HepG2 (cell line): Measurements from ENCODE around the gene RARS2. TPM values are rescaled to one million over a fixed set of nuclear protein-coding genes. Genes with fewer than 3 reads are reported as not detected.

Experiments
- FOXK1 ChIP-seq: sonication (generic); formaldehyde crosslinking; IDR thresholded peaks from 2 replicates; pipeline ENCODE4 v1.4.0; 2020; ENCODE audit warnings: low read depth, missing genetic modification reagents, borderline replicate concordance
- KLF6 ChIP-seq: IDR thresholded peaks from 2 replicates; pipeline ENCODE4 v1.8.0; 2016; ENCODE audit warnings: missing biosample characterization, missing genetic modification reagents
- REL ChIP-seq: sonication (generic); formaldehyde crosslinking; conservative IDR thresholded peaks from 2 replicates; pipeline ENCODE4 v1.8.0; 2022; ENCODE audit warnings: mild to moderate bottlenecking, missing genetic modification reagents, moderate library complexity
- polyA plus RNA-seq, 8 experiments: library from polyadenylated mRNA; depleted of rRNA in 3 of 8; stranded (reverse) in 7 of 8; unstranded in 1 of 8; fragments of >200 nt; fragmentation: Illumina TruSeq in 4 of 8; extraction: Trizol in 4 of 8; gene quantifications; 2 replicates each; pipeline versions ENCODE4 v1.2.1 to v1.2.3, GENCODE V29; 2011 to 2016; ENCODE audit warnings: low read depth in 4 of 8, missing spikeins in 1 of 8, mixed read lengths in 1 of 8; ENCODE audit not compliant: insufficient read depth in 1 of 8
- total RNA-seq, 5 experiments: library from RNA; depleted of rRNA; stranded (reverse); fragments of >200 nt; fragmentation: Illumina TruSeq; extraction: Trizol; gene quantifications; 2 replicates each; pipeline ENCODE4 v1.2.3, GENCODE V29; 2016; ENCODE audit warnings: low read depth in 1 of 5
- TF ChIP-seq, protein P1 (sequence below): sonication (generic); formaldehyde crosslinking; IDR thresholded peaks from 2 replicates; pipeline ENCODE4 v1.5.0; 2020; ENCODE audit warnings: mild to moderate bottlenecking, missing genetic modification reagents, borderline replicate concordance
- TF ChIP-seq, protein P2 (sequence below): sonication (generic); formaldehyde crosslinking; IDR thresholded peaks from 2 replicates; pipeline ENCODE4 v1.5.0; 2020; ENCODE audit warnings: mild to moderate bottlenecking, missing genetic modification reagents
- TF ChIP-seq, protein P3 (sequence below): sonication (generic); formaldehyde crosslinking; IDR thresholded peaks from 2 replicates; pipeline ENCODE4 v1.8.0; 2022; ENCODE audit warnings: missing genetic modification reagents, mild to moderate bottlenecking, moderate library complexity, borderline replicate concordance
- TF ChIP-seq, protein P4 (sequence below): fragments of 450-650 bp; IDR thresholded peaks from 2 replicates; pipeline ENCODE4 v1.6.1; 2017
- TF ChIP-seq, protein P5 (sequence below): IDR thresholded peaks from 2 replicates; pipeline ENCODE4 v1.4.0; 2020; ENCODE audit warnings: mild to moderate bottlenecking, missing genetic modification reagents

RARS2 gene
- total and polyA plus RNA-seq, 2 of the 13 experiments (the other 11 are each of a cell fraction or from before 2014, with no cell fraction given): 23.4 to 80.1 TPM

DNA sequence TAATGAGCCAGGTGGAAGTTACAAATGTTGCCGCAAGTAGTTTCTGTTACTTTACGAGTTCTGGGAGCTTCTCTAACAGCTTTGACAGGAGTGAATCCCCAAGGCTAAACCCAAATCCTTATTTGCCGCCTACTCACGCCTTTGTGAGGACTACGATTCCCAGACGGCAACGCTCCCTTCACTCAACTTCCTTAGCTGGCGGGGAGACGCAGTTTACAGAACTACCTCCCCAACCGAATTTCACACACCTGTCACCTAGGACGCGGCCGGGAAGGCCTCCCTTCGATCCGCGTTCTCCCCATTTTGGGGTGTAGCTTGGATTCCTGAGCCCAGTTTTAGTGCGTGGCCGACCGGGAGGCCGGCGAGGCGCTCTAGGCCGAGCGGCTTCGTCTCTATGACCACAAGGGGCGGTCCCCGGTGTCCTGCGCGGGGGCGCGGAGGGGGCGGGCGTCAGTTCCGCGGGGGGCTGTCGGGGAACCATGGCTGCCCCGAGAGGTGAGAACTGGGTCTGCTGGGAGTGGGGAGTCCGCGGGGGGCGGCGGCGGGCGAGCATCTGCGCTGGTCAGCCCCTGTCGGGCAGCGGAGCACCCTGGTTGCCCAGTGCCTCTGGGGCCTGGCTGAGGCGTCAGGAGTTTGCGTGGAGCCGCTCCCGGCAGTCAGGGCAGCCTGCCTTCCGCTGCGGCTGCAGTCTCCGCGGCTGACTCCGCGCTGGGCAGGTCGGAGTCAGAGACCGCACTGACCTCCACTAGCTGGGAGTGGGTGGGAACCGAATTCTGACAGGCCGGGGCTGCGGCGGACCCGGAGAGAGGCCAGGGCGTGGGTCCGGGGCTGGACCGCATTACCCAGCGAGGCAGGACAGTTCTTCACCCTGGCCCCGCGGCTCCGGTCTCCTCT, 117.0 kb downstream of the RARS2 start, which contains the start of gene SLC35A1 (continued):
- TF ChIP-seq, protein P1, sequence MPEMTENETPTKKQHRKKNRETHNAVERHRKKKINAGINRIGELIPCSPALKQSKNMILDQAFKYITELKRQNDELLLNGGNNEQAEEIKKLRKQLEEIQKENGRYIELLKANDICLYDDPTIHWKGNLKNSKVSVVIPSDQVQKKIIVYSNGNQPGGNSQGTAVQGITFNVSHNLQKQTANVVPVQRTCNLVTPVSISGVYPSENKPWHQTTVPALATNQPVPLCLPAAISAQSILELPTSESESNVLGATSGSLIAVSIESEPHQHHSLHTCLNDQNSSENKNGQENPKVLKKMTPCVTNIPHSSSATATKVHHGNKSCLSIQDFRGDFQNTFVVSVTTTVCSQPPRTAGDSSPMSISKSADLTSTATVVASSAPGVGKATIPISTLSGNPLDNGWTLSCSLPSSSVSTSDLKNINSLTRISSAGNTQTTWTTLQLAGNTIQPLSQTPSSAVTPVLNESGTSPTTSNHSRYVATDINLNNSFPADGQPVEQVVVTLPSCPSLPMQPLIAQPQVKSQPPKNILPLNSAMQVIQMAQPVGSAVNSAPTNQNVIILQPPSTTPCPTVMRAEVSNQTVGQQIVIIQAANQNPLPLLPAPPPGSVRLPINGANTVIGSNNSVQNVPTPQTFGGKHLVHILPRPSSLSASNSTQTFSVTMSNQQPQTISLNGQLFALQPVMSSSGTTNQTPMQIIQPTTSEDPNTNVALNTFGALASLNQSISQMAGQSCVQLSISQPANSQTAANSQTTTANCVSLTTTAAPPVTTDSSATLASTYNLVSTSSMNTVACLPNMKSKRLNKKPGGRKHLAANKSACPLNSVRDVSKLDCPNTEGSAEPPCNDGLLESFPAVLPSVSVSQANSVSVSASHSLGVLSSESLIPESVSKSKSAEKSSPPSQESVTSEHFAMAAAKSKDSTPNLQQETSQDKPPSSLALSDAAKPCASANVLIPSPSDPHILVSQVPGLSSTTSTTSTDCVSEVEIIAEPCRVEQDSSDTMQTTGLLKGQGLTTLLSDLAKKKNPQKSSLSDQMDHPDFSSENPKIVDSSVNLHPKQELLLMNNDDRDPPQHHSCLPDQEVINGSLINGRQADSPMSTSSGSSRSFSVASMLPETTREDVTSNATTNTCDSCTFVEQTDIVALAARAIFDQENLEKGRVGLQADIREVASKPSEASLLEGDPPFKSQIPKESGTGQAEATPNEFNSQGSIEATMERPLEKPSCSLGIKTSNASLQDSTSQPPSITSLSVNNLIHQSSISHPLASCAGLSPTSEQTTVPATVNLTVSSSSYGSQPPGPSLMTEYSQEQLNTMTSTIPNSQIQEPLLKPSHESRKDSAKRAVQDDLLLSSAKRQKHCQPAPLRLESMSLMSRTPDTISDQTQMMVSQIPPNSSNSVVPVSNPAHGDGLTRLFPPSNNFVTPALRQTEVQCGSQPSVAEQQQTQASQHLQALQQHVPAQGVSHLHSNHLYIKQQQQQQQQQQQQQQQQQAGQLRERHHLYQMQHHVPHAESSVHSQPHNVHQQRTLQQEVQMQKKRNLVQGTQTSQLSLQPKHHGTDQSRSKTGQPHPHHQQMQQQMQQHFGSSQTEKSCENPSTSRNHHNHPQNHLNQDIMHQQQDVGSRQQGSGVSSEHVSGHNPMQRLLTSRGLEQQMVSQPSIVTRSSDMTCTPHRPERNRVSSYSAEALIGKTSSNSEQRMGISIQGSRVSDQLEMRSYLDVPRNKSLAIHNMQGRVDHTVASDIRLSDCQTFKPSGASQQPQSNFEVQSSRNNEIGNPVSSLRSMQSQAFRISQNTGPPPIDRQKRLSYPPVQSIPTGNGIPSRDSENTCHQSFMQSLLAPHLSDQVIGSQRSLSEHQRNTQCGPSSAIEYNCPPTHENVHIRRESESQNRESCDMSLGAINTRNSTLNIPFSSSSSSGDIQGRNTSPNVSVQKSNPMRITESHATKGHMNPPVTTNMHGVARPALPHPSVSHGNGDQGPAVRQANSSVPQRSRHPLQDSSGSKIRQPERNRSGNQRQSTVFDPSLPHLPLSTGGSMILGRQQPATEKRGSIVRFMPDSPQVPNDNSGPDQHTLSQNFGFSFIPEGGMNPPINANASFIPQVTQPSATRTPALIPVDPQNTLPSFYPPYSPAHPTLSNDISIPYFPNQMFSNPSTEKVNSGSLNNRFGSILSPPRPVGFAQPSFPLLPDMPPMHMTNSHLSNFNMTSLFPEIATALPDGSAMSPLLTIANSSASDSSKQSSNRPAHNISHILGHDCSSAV (CRISPR knock-in tag): no peak
- TF ChIP-seq, protein P2, sequence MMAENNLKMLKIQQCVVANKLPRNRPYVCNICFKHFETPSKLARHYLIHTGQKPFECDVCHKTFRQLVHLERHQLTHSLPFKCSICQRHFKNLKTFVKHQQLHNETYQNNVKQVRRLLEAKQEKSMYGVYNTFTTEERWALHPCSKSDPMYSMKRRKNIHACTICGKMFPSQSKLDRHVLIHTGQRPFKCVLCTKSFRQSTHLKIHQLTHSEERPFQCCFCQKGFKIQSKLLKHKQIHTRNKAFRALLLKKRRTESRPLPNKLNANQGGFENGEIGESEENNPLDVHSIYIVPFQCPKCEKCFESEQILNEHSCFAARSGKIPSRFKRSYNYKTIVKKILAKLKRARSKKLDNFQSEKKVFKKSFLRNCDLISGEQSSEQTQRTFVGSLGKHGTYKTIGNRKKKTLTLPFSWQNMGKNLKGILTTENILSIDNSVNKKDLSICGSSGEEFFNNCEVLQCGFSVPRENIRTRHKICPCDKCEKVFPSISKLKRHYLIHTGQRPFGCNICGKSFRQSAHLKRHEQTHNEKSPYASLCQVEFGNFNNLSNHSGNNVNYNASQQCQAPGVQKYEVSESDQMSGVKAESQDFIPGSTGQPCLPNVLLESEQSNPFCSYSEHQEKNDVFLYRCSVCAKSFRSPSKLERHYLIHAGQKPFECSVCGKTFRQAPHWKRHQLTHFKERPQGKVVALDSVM (CRISPR knock-in tag): peak; percentile 55; the same call in 1 of the 2 replicates
- TF ChIP-seq, protein P3, sequence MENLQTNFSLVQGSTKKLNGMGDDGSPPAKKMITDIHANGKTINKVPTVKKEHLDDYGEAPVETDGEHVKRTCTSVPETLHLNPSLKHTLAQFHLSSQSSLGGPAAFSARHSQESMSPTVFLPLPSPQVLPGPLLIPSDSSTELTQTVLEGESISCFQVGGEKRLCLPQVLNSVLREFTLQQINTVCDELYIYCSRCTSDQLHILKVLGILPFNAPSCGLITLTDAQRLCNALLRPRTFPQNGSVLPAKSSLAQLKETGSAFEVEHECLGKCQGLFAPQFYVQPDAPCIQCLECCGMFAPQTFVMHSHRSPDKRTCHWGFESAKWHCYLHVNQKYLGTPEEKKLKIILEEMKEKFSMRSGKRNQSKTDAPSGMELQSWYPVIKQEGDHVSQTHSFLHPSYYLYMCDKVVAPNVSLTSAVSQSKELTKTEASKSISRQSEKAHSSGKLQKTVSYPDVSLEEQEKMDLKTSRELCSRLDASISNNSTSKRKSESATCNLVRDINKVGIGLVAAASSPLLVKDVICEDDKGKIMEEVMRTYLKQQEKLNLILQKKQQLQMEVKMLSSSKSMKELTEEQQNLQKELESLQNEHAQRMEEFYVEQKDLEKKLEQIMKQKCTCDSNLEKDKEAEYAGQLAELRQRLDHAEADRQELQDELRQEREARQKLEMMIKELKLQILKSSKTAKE: no peak
- TF ChIP-seq, protein P4, sequence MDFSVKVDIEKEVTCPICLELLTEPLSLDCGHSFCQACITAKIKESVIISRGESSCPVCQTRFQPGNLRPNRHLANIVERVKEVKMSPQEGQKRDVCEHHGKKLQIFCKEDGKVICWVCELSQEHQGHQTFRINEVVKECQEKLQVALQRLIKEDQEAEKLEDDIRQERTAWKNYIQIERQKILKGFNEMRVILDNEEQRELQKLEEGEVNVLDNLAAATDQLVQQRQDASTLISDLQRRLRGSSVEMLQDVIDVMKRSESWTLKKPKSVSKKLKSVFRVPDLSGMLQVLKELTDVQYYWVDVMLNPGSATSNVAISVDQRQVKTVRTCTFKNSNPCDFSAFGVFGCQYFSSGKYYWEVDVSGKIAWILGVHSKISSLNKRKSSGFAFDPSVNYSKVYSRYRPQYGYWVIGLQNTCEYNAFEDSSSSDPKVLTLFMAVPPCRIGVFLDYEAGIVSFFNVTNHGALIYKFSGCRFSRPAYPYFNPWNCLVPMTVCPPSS: no peak
- TF ChIP-seq, protein P5, sequence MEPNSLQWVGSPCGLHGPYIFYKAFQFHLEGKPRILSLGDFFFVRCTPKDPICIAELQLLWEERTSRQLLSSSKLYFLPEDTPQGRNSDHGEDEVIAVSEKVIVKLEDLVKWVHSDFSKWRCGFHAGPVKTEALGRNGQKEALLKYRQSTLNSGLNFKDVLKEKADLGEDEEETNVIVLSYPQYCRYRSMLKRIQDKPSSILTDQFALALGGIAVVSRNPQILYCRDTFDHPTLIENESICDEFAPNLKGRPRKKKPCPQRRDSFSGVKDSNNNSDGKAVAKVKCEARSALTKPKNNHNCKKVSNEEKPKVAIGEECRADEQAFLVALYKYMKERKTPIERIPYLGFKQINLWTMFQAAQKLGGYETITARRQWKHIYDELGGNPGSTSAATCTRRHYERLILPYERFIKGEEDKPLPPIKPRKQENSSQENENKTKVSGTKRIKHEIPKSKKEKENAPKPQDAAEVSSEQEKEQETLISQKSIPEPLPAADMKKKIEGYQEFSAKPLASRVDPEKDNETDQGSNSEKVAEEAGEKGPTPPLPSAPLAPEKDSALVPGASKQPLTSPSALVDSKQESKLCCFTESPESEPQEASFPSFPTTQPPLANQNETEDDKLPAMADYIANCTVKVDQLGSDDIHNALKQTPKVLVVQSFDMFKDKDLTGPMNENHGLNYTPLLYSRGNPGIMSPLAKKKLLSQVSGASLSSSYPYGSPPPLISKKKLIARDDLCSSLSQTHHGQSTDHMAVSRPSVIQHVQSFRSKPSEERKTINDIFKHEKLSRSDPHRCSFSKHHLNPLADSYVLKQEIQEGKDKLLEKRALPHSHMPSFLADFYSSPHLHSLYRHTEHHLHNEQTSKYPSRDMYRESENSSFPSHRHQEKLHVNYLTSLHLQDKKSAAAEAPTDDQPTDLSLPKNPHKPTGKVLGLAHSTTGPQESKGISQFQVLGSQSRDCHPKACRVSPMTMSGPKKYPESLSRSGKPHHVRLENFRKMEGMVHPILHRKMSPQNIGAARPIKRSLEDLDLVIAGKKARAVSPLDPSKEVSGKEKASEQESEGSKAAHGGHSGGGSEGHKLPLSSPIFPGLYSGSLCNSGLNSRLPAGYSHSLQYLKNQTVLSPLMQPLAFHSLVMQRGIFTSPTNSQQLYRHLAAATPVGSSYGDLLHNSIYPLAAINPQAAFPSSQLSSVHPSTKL (CRISPR knock-in tag): peak; percentile 41; the same call in 1 of the 2 replicates
- TF ChIP-seq FOXK1 (CRISPR knock-in tag) (peak; percentile 63; the same call in 1 of the 2 replicates), REL (no peak), KLF6 (CRISPR knock-in tag) (no peak; the same call in 1 of the 2 replicates)
